K562 (cell line): ENCODE measurements around the gene ADSS1.

Source experiments
- MLX ChIP-seq, 2 experiments: fragments of 450-650 bp in 1 of 2; sonication (generic) in 1 of 2; formaldehyde crosslinking; conservative IDR thresholded peaks; 2 replicates each; pipeline versions ENCODE4 v1.4.0 to v1.8.1; 2020 to 2022; ENCODE audit warnings: mild to moderate bottlenecking in 1 of 2, missing genetic modification reagents in 1 of 2
- RERE ChIP-seq: sonication (generic); formaldehyde crosslinking; IDR thresholded peaks from 2 replicates; pipeline ENCODE4 v1.8.0; 2023; ENCODE audit warnings: missing genetic modification reagents, mild to moderate bottlenecking, borderline replicate concordance

DNA sequence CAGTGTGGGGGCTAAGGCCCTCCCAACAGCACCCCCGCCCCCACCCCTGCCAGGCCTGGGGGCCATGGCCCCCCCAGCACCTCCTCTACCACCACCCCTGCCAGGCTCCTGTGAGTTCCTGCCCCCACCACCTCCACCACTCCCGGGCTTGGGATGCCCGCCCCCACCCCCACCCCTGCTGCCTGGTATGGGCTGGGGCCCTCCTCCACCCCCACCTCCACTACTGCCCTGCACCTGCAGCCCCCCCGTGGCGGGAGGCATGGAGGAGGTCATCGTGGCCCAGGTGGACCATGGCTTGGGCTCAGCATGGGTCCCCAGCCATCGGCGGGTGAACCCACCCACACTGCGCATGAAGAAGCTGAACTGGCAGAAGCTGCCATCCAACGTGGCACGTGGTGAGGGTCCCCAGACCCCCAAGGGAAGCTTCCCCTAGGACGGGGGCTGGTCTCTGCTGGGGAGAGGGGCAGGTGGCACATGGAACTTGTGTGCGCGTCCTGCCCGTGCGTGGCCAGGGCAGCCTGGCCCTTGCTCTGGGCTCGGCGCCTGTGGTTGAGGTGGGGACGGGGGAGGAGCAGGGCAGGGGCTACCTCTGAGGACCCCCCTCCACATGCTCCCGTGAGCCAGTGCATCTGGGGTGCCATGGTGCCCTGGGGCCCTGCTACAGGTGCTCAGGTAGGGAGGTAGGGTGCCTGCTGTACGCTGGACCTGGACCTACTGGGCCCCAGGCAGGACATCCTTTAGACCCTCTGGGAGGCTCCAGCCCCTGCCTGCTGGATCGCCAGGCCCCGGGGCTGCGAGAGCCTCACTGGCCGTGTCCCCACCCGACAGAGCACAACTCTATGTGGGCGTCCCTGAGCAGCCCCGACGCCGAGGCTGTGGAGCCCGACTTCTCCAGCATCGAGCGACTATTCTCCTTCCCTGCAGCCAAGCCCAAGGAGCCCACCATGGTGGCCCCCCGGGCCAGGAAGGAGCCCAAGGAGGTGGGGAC is 16.1 kb upstream of the ADSS1 start:
- TF ChIP-seq RERE (CRISPR knock-in tag), result no peak
- TF ChIP-seq MLX (CRISPR knock-in tag; conservative IDR thresholded peaks at IDR 0.05), result no peak
